HEK293 (cell line): ENCODE results near the gene PTPRG.
A peak's percentile ranks its signal among the peaks of the same experiment; 100 is the strongest.

Source experiments
- CTCF ChIA-PET: fragments of 350-600 bp; formaldehyde crosslinking; extraction: SDS; loops from one replicate; lab custom pipeline; 2021; ENCODE audit warnings: antibody characterized with exemption; lab: Yijun Ruan, JAX
- POLR2A ChIA-PET: fragments of 300-600 bp; formaldehyde crosslinking; extraction: SDS; loops from one replicate; lab custom pipeline; 2020; ENCODE audit warnings: antibody characterized with exemption, inconsistent platforms; lab: Yijun Ruan, JAX
- H3K27ac ChIP-seq: fragments of 200-500 bp; sonication (Bioruptor generic); 2 replicates; pipeline ENCODE4 v1.5.1; 2014; ENCODE audit warnings: low read depth, low read length, control low read depth, inconsistent platforms; ENCODE audit errors: extremely low read depth
- H3K36me3 ChIP-seq, 2 experiments: fragments of 200-500 bp in 1 of 2; sonication (Bioruptor generic) in 1 of 2; 1 replicate in 1 of 2; 2 replicates in 1 of 2; pipeline ENCODE4 v1.5.1; 2014 to 2017; ENCODE audit warnings: inconsistent platforms in 2 of 2, low read length in 2 of 2; ENCODE audit not compliant: control insufficient read depth in 2 of 2, insufficient read depth in 1 of 2
- H3K4me1 ChIP-seq: fragments of 200-500 bp; sonication (Bioruptor generic); 2 replicates; pipeline ENCODE4 v1.5.1; 2014; ENCODE audit warnings: mild to moderate bottlenecking, low read length, inconsistent platforms; ENCODE audit not compliant: control insufficient read depth, insufficient read depth
- H3K4me3 ChIP-seq: 2 replicates; pipeline ENCODE4 v1.5.1; 2011; ENCODE audit warnings: low read depth, mild to moderate bottlenecking, control low read depth, low read length, moderate library complexity
- H3K9me3 ChIP-seq: fragments of 200-500 bp; sonication (Bioruptor generic); 2 replicates; pipeline ENCODE4 v1.5.1; 2014; ENCODE audit warnings: low read depth, low read length, inconsistent platforms; ENCODE audit not compliant: control insufficient read depth, insufficient read depth
- CTCF ChIP-seq: fragments of 450-650 bp; formaldehyde crosslinking; IDR thresholded peaks from 2 replicates; pipeline ENCODE4 v1.5.1; 2016; ENCODE audit warnings: missing biosample characterization, missing genetic modification characterization
- GLI4 ChIP-seq: fragments of 450-650 bp; formaldehyde crosslinking; IDR thresholded peaks from 2 replicates; pipeline ENCODE4 v1.5.1; 2016; ENCODE audit warnings: missing biosample characterization, missing genetic modification characterization
- KLF9 ChIP-seq: fragments of 450-650 bp; formaldehyde crosslinking; IDR thresholded peaks from 2 replicates; pipeline ENCODE4 v1.5.1; 2016; ENCODE audit warnings: missing biosample characterization, missing genetic modification characterization, low read depth
- PRDM6 ChIP-seq: fragments of 450-650 bp; formaldehyde crosslinking; IDR thresholded peaks from 2 replicates; pipeline ENCODE4 v1.5.1; 2017; ENCODE audit warnings: missing biosample characterization, missing genetic modification characterization
- SALL2 ChIP-seq: fragments of 450-650 bp; formaldehyde crosslinking; IDR thresholded peaks from 2 replicates; pipeline ENCODE4 v1.5.0; 2017; ENCODE audit warnings: missing biosample characterization, mild to moderate bottlenecking, missing genetic modification characterization, borderline replicate concordance
- SP7 ChIP-seq: fragments of 450-650 bp; formaldehyde crosslinking; IDR thresholded peaks from 2 replicates; pipeline ENCODE4 v1.5.1; 2016; ENCODE audit warnings: missing biosample characterization, missing genetic modification characterization
- YY1 ChIP-seq: fragments of 450-650 bp; formaldehyde crosslinking; IDR thresholded peaks from 2 replicates; pipeline ENCODE4 v1.5.1; 2018; ENCODE audit warnings: missing biosample characterization, missing genetic modification characterization
- ZFP3 ChIP-seq: fragments of 450-650 bp; formaldehyde crosslinking; IDR thresholded peaks from 2 replicates; pipeline ENCODE4 v1.5.1; 2016; ENCODE audit warnings: low read depth, missing biosample characterization, missing genetic modification characterization
- ZNF10 ChIP-seq: fragments of 450-650 bp; formaldehyde crosslinking; IDR thresholded peaks from 2 replicates; pipeline ENCODE4 v1.5.1; 2017; ENCODE audit warnings: missing biosample characterization, missing genetic modification characterization
- ZNF132 ChIP-seq: fragments of 450-650 bp; formaldehyde crosslinking; IDR thresholded peaks from 2 replicates; pipeline ENCODE4 v1.5.1; 2017; ENCODE audit warnings: missing biosample characterization, missing genetic modification characterization, borderline replicate concordance
- ZNF138 ChIP-seq: fragments of 450-650 bp; formaldehyde crosslinking; IDR thresholded peaks from 2 replicates; pipeline ENCODE4 v1.5.1; 2016; ENCODE audit warnings: missing biosample characterization, missing genetic modification characterization, borderline replicate concordance
- ZNF18 ChIP-seq: fragments of 450-650 bp; formaldehyde crosslinking; IDR thresholded peaks from 2 replicates; pipeline ENCODE4 v1.5.1; 2016; ENCODE audit warnings: missing biosample characterization, missing genetic modification characterization
- ZNF302 ChIP-seq: fragments of 450-650 bp; formaldehyde crosslinking; IDR thresholded peaks from 2 replicates; pipeline ENCODE4 v1.5.1; 2016; ENCODE audit warnings: missing biosample characterization, missing genetic modification characterization, low read depth
- ZNF426 ChIP-seq: fragments of 450-650 bp; formaldehyde crosslinking; IDR thresholded peaks from 2 replicates; pipeline ENCODE4 v1.5.1; 2017; ENCODE audit warnings: missing biosample characterization, missing genetic modification characterization, mild to moderate bottlenecking, inconsistent platforms, moderate library complexity
- ZNF449 ChIP-seq: fragments of 450-650 bp; formaldehyde crosslinking; IDR thresholded peaks from 2 replicates; pipeline ENCODE4 v1.5.1; 2017; ENCODE audit warnings: missing biosample characterization, mild to moderate bottlenecking, missing genetic modification characterization, moderate library complexity
- ZNF473 ChIP-seq: fragments of 450-650 bp; formaldehyde crosslinking; IDR thresholded peaks from 2 replicates; pipeline ENCODE4 v1.5.1; 2017; ENCODE audit warnings: missing biosample characterization, missing genetic modification characterization
- ZNF518A ChIP-seq: fragments of 450-650 bp; formaldehyde crosslinking; conservative IDR thresholded peaks from 2 replicates; pipeline ENCODE4 v1.5.1; 2016; ENCODE audit warnings: low read depth, missing biosample characterization, missing genetic modification characterization
- ZNF521 ChIP-seq: fragments of 450-650 bp; formaldehyde crosslinking; IDR thresholded peaks from 2 replicates; pipeline ENCODE4 v1.5.1; 2017; ENCODE audit warnings: missing biosample characterization, mild to moderate bottlenecking, missing genetic modification characterization
- ZNF548 ChIP-seq: fragments of 450-650 bp; formaldehyde crosslinking; IDR thresholded peaks from 2 replicates; pipeline ENCODE4 v1.5.1; 2016; ENCODE audit warnings: missing biosample characterization, missing genetic modification characterization
- ZNF629 ChIP-seq: fragments of 450-650 bp; formaldehyde crosslinking; IDR thresholded peaks from 2 replicates; pipeline ENCODE4 v1.5.1; 2017; ENCODE audit warnings: missing biosample characterization, missing genetic modification characterization
- ZNF654 ChIP-seq: fragments of 450-650 bp; formaldehyde crosslinking; IDR thresholded peaks from 2 replicates; pipeline ENCODE4 v1.5.1; 2016; ENCODE audit warnings: low read depth, missing biosample characterization, missing genetic modification characterization
- ZNF76 ChIP-seq: fragments of 450-650 bp; formaldehyde crosslinking; IDR thresholded peaks from 2 replicates; pipeline ENCODE4; 2016; ENCODE audit warnings: low read depth, missing biosample characterization, missing genetic modification characterization, borderline replicate concordance

The PTPRG gene

GRCh38 chr3:61637088-61638051, 76.0 kb downstream of the PTPRG start:
- H3K27ac ChIP-seq, result peak overlapping the region; percentile 57
- H3K36me3 ChIP-seq, result no peaks in the 10 kb centered on the region
- no peak overlapping the region for H3K4me3 ChIP-seq
- H3K4me1 ChIP-seq, result peaks cover 9% of the 10 kb centered on the region; the same call in 1 of the 2 replicates
- CTCF ChIA-PET, result no interaction called here
- POLR2A ChIA-PET, result no interaction called here
- no peaks in the 10 kb centered on the region for H3K9me3 ChIP-seq
- TF ChIP-seq ZNF629, result no peak
- no peak for TF ChIP-seq ZNF138
- no peak for TF ChIP-seq ZNF18 (tag by site-specific recombination)
- TF ChIP-seq KLF9 (tag by site-specific recombination), result no peak
- TF ChIP-seq ZNF132 (tag by site-specific recombination), result no peak
- TF ChIP-seq ZNF449 (tag by site-specific recombination), result peak; percentile 86
- peak; percentile 80 for TF ChIP-seq ZFP3 (tag by site-specific recombination)
- no peak for TF ChIP-seq ZNF521 (tag by site-specific recombination)
- no peak for TF ChIP-seq GLI4
- TF ChIP-seq ZNF302 (tag by site-specific recombination), result no peak
- no peak for TF ChIP-seq ZNF518A (tag by site-specific recombination)
- no peak for TF ChIP-seq ZNF76 (tag by site-specific recombination)
- no peak; the same call in 1 of the 2 replicates for TF ChIP-seq ZNF426 (tag by site-specific recombination)
- TF ChIP-seq PRDM6 (tag by site-specific recombination), result peak; percentile 55; the same call in 1 of the 2 replicates
- TF ChIP-seq CTCF (tag by site-specific recombination), result no peak
- TF ChIP-seq ZNF654 (tag by site-specific recombination), result no peak
- no peak for TF ChIP-seq SALL2 (tag by site-specific recombination)
- no peak for TF ChIP-seq ZNF548
- TF ChIP-seq YY1 (tag by site-specific recombination), result no peak
- no peak for TF ChIP-seq ZNF473 (tag by site-specific recombination)
- TF ChIP-seq ZNF10 (tag by site-specific recombination), result no peak
- TF ChIP-seq SP7 (tag by site-specific recombination), result no peak
